AG08396 (cell line): Measurements from ENCODE around the gene AIMP2.
A peak's percentile ranks its signal among the peaks of the same experiment; 100 is the strongest.
"Not testable (repeated sequence)": the region's sequence is repeated elsewhere in the genome, so short reads cannot be mapped to it uniquely, and the experiment has no call there.

Source experiments
- DNase-seq: peaks from one replicate; pipeline ENCODE4 v3.0.0; 2012; ENCODE audit warnings: low spot score, mixed read lengths

The AIMP2 gene

DNA sequence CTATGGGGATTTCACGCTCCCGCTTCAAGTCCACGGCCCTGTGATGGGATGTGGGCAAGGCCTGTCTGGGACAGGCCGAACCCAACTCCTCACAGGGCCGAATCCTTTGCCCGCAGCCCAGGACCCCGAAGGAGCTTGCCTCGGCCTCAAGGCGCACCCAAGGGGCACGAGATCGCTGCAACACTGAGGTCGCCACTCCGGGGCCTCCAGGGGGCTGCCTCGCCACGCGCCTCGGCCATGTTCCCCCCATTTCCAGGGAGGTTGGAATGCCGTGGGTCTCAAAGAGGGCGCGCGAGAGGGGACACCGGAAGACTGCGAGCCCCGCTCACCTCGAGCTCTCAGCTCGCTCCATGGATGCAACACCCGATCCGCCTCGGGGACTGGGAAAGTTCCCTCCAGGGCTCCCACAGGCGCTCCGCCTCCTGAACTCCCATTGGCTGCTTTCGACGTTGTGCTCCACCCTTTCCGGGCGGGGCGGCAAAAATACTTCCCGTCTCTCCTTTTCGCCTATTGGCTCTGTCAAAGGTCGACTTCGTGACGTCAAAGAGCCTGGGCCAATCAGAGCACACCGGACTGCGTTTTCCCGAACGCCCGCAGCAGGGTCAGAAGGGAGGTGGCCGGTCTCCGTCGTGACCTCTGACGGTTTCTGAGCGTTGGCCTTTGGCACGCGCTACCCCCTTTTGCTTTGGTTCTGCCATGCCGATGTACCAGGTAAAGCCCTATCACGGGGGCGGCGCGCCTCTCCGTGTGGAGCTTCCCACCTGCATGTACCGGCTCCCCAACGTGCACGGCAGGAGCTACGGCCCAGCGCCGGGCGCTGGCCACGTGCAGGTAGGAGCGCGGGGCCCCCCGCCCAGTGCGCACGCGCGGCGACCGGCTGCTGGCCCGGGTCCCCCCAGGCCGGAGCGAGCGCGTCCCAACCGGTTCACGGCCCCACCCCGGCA lies at the start of gene AIMP2, which contains the start of gene PMS2:
TSS of gene AIMP2 (plus strand) at position 605 of the 944 bp plus-strand sequence. CDS start at position 697, 92 bp downstream.
TSS of gene PMS2 (minus strand) at position 382 of the 944 bp plus-strand sequence. CDS start at position 352, 30 bp downstream.
- peak; percentile 95 for DNase-seq

DNA sequence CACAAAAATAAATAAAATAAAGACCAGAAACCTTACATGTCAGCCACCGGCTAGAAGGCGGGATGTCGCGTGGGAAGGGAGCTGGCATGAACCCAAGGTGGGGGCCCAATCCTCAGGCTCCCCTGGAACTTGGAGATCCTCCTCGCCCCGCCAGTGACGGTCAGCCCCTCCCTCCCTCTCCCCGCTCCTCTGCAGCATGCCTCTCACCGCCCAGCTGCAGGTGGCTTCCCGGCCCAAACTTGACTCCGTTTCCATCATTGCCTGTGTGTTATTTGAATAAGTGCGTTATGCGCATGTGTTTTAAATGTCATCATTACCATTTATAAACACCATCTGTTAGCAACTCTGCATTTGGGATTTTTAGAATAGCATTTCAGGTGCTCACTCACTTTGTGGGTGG lies 45.9 kb upstream of the AIMP2 start:
- not testable (repeated sequence) for DNase-seq

DNA sequence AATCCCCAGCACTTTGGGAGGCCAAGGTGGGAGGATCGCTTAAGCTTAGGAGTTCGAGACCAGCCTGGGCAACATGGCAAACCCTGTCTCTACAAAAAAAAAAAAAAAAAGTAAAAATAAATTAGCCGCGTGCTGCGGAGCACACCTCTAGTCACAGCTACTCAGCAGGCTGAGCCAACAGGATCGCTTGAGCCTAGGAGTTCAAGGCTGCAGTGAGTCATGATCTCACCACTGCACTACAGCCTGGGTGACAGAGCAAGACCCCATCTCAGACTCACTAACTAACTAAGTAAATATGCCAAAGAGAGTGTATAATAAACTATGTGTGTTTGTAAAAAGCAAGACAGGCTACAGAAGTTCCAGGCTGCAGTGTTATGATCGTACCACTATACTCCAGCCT lies 45.3 kb upstream of the AIMP2 start:
- not testable (repeated sequence) for DNase-seq

DNA sequence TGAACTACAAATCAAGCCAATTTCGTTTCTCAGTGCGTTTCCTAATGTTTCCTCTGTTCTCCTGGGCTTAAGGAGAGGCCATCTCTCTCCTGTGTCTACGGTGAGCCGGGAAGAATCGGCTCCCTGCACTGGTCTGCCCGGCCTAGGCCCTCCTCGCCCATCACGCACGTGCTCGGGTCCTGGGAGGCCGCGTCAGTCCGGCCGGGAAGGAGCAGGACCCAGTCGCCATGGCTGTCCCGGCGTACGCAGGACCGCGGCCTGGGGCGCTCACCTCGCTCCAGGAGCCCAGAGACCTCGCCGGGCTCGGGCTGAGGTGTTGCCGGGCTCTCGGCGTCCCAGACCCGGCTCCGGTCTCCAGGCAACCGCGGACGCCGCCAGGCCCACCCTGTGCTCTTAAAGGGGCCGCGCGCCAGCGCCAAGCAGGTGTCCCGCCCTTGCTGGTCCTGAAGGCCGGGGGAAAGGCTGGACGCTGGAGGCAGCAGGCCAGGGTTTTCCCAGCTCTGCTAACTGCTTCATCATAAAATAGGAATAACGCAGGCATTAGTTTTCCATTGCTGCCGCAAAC lies 38.6 kb upstream of the AIMP2 start, which contains the start of gene RSPH10B:
TSS of gene RSPH10B (minus strand) at position 343 of the 565 bp plus-strand sequence. CDS start 3,573 bp downstream, outside the sequence.
- DNase-seq = not testable (repeated sequence)

GRCh38 chr7:5973580-5973979 lies 35.5 kb upstream of the AIMP2 start:
- not testable (repeated sequence) for DNase-seq

GRCh38 chr7:5979680-5980314 lies 29.3 kb upstream of the AIMP2 start:
- DNase-seq = not testable (repeated sequence)

GRCh38 chr7:5987061-5987460 lies 22.0 kb upstream of the AIMP2 start:
- DNase-seq = not testable (repeated sequence)

DNA sequence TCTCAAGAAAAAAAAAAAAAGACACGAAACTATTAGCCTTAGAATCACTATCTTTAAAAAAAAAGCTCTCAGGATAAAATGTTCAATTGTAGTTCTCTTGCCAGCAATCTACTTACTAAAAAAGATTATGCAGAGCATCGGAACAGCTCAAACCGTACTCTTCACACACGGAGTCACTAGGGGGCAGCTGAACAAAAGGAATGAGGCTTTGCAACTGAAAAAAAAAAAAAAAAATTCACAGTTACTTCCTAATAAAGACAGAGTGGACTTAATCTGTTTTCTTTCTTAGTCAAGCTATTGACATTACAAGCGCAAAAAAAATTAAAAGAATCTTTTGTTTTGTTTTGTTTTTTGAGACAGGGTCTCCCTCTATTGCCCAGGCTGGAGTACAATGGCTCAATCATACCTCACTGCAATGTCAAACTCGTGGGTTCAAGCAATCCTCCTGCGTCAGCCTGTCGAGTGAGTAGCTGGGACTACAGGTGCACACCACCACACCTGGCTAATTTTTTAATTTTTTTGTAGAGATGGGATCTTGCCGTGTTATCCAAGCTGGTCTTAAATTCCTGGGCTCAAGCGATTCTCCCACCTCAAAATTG lies 11.8 kb upstream of the AIMP2 start:
- DNase-seq = peak; percentile 61

GRCh38 chr7:6007386-6007785 lies 1.7 kb upstream of the AIMP2 start:
- no peak for DNase-seq

- DNase-seq = not testable (repeated sequence)
These were observed 1.1 kb upstream of the AIMP2 start for GRCh38 chr7:6007835-6008590.

DNA sequence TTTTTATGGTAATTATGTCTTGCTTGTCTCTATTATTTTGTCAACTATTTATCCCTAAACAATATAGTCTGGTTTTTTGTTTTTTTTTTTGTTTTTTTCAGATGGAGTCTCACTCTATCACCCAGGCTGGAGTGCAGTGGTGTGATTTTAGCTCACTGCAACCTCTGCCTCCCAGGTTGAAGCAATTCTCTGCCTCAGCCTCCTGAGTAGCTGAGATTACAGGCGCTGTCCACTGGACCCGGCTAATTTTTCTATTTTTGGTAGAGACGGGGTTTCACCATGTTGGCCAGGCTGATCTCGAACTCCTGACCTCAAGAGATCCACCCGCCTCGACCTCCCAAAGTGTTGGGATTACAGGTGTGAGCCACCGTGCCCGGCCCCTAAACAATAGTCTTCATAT lies 1.3 kb downstream of the AIMP2 start:
- DNase-seq = not testable (repeated sequence)

- DNase-seq = no peak
These were observed 2.5 kb downstream of the AIMP2 start for GRCh38 chr7:6011541-6011940.

- no peak for DNase-seq
These were observed 3.5 kb downstream of the AIMP2 start for GRCh38 chr7:6012355-6013104.

DNA sequence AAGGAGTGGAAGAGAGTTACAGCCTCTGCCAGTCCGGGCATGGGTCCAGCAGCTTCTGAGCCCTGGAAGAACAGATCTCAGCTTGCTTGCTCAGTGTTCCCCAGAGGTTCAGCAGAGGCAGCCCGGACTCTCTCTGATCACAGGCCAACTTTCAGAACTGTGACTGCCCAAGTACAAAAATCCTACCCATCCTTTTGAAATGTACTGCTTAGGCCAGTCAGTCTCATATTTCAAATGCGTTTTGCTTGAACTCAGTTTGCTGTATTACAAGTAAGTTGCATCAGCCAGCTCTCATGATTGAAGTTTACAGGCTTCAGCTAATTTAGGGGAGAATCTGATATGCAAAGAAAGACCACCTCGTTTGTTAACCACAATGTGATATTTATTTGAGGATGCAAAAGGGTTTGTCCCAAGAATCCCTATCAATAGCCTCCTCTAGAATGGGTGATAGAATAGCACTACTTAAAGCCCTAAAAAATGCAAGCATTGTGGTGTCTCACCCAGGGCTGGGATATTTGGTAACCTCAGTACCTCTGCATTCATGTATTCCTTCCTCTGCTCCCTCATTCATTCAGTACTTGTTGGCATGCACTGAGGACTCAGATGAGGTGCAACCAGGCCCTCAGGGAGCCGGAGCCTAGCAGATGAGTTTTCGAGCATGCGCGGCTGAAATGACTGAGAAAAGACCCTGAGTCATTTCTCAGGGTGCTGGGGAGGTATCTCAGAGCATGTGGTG lies 7.0 kb downstream of the AIMP2 start:
- peak; percentile 71 for DNase-seq

GRCh38 chr7:6016653-6016966 lies 7.5 kb downstream of the AIMP2 start:
- DNase-seq = no peak

- DNase-seq = no peak
These were observed 11.6 kb downstream of the AIMP2 start for GRCh38 chr7:6020371-6021286.

DNA sequence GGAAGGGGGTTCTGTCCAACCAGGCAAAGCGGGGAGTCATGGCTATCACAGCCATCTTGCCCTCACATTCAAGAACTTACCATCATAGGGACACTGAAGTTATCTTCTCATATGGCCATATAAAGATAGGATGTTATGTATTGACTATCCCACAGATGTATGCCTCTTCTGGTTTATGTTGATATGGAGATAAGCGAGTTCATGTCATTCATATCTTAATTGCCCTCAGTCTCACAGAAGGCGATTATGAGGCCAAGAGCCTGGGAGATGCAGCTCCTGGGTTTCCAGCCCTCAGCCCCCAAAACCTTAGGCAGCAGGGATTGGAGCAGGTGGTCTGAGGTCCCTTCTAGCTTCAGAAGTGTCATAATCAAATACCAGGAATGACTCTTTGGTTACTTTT lies 13.6 kb downstream of the AIMP2 start:
- DNase-seq = no peak

DNA sequence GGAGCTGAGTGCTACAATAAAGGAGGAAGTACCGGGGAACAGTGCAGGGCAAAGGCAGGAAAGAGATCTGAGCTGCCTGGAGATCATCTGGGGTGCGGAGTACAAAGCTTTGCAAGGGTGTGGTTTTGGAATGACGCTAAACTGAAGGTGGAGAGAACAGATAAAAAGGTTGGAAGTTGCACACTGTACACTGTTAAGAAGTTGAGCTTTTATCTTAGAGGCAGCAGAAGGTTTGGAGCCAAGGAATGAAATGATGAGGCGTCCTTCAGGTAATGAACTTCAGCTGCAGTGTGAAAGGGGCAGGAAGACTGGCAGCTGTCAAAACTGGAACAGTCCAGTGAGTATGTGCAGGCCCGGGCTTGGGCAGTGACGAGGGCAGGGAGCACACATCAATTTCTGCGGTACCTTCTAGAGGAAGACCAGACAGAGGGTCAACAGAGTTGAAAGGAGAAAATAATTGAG lies 14.9 kb downstream of the AIMP2 start:
- DNase-seq = no peak
